Immature natural killer cell (primary cell): ENCODE data around the gene KCTD1. TPM values are rescaled to one million over a fixed set of nuclear protein-coding genes. Genes with fewer than 3 reads are reported as not detected.

Experiments used
- DNase-seq, 3 donors: peaks; one replicate each; pipeline ENCODE4 v3.0.0; 2022; ENCODE audit warnings: mixed read lengths in 1 of 3
- H3K27ac Mint-ChIP-seq, 6 donors: one replicate each; pipeline ENCODE4 v1.8.0; 2020; ENCODE audit warnings: mixed read lengths in 6 of 6, mild to moderate bottlenecking in 5 of 6, inconsistent platforms in 4 of 6, moderate library complexity in 3 of 6
- H3K27me3 Mint-ChIP-seq, 3 donors: one replicate each; pipeline ENCODE4 v1.8.0; 2020 to 2021; ENCODE audit warnings: low read depth in 3 of 3, mild to moderate bottlenecking in 3 of 3, mixed read lengths in 3 of 3, moderate library complexity in 3 of 3, inconsistent platforms in 1 of 3
- H3K36me3 Mint-ChIP-seq, 3 donors: one replicate each; pipeline ENCODE4 v1.8.0; 2020; ENCODE audit warnings: mixed read lengths in 3 of 3, inconsistent platforms in 2 of 3, mild to moderate bottlenecking in 2 of 3
- H3K4me1 Mint-ChIP-seq, 2 donors: one replicate each; pipeline ENCODE4 v1.8.0; 2020; ENCODE audit warnings: inconsistent platforms in 2 of 2, mild to moderate bottlenecking in 2 of 2, mixed read lengths in 2 of 2, moderate library complexity in 1 of 2
- H3K4me3 Mint-ChIP-seq, 5 donors: one replicate each; pipeline ENCODE4 v1.8.0; 2020; ENCODE audit warnings: mild to moderate bottlenecking in 5 of 5, mixed read lengths in 5 of 5, inconsistent platforms in 3 of 5, moderate library complexity in 3 of 5
- H3K9me3 Mint-ChIP-seq, 6 donors: one replicate each; pipeline ENCODE4 v1.8.0; 2020; ENCODE audit warnings: mild to moderate bottlenecking in 6 of 6, mixed read lengths in 6 of 6, inconsistent platforms in 4 of 6, moderate library complexity in 3 of 6
- polyA plus RNA-seq, 3 donors: library from polyadenylated mRNA; unstranded; fragments of 300-500 nt; fragmentation: Illumina TruSeq; gene quantifications; one replicate each; pipeline ENCODE4 v1.2.3, GENCODE V29; 2021

KCTD1 gene
- polyA plus RNA-seq, 3 donors from 2014 or later: 0.76 to 1.0 TPM; not detected in 1

GRCh38 chr18:26424428-26425147, 123.8 kb downstream of the KCTD1 start:
- H3K27ac Mint-ChIP-seq: no peak overlapping the region
- peaks cover 1 to 4% of the 10 kb centered on the region in 2 donors for H3K4me1 Mint-ChIP-seq
- no peaks in the 10 kb centered on the region for H3K36me3 Mint-ChIP-seq
- peaks cover 0 to 4% (median 4%) of the 10 kb centered on the region in 3 donors for H3K27me3 Mint-ChIP-seq
- peaks cover 0 to 2% (median 0%) of the 10 kb centered on the region in 6 donors for H3K9me3 Mint-ChIP-seq
- no peak overlapping the region for H3K4me3 Mint-ChIP-seq
- DNase-seq: no peak

- Mint-ChIP-seq H3K4me3 (no peak overlapping the region), H3K9me3 (no peaks in the 10 kb centered on the region), H3K27me3 (peaks cover 2 to 4% (median 4%) of the 10 kb centered on the region in 3 donors), H3K27ac (no peak overlapping the region), H3K4me1 (peaks cover 1 to 4% of the 10 kb centered on the region in 2 donors), H3K36me3 (no peaks in the 10 kb centered on the region)
- DNase-seq: no peak
Observed at GRCh38 chr18:26422472-26423162, 125.7 kb downstream of the KCTD1 start.

DNA sequence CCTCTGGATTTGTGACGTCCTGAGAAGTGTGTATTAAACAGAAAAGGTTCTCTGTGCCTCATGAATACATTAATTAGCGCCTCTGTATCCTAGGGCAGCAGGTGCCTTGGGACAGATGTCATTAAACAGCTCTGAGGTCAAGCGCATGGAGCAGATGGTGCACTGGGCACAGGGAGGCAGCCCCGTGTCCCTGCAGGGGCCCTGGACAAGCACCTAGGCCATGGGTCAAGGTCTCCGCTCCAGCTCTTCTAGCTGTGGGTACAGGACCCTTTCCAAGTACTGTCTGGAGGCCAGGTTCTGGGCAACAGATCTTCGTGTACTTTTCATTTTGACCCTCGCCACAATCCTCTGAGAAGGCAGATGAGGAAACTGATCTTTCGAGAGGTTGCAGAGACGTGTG, 126.4 kb downstream of the KCTD1 start:
- no peak for DNase-seq
- Mint-ChIP-seq H3K4me1 (peaks cover 1 to 4% of the 10 kb centered on the region in 2 donors), H3K4me3 (no peak overlapping the region), H3K36me3 (no peaks in the 10 kb centered on the region), H3K27ac (no peak overlapping the region), H3K27me3 (peaks cover 2 to 8% (median 4%) of the 10 kb centered on the region in 3 donors), H3K9me3 (no peaks in the 10 kb centered on the region)

GRCh38 chr18:26421503-26421902, 126.8 kb downstream of the KCTD1 start:
- Mint-ChIP-seq H3K36me3 (no peaks in the 10 kb centered on the region), H3K27me3 (peaks cover 3 to 8% (median 4%) of the 10 kb centered on the region in 3 donors), H3K4me1 (peaks cover 1 to 4% of the 10 kb centered on the region in 2 donors), H3K4me3 (no peak overlapping the region), H3K27ac (no peak overlapping the region), H3K9me3 (no peaks in the 10 kb centered on the region)
- DNase-seq: no peak

GRCh38 chr18:26419746-26420145, 128.6 kb downstream of the KCTD1 start:
- H3K27ac Mint-ChIP-seq: no peak overlapping the region
- peaks cover 1% of the 10 kb centered on the region in 2 donors for H3K4me1 Mint-ChIP-seq
- H3K36me3 Mint-ChIP-seq: no peaks in the 10 kb centered on the region
- DNase-seq: no peak
- no peaks in the 10 kb centered on the region for H3K9me3 Mint-ChIP-seq
- H3K4me3 Mint-ChIP-seq: no peak overlapping the region
- peaks cover 2 to 8% (median 3%) of the 10 kb centered on the region in 3 donors for H3K27me3 Mint-ChIP-seq

- Mint-ChIP-seq H3K27me3 (peaks cover 0 to 6% (median 3%) of the 10 kb centered on the region in 3 donors), H3K4me1 (no peaks in the 10 kb centered on the region), H3K4me3 (no peak overlapping the region), H3K36me3 (no peaks in the 10 kb centered on the region), H3K27ac (no peak overlapping the region), H3K9me3 (no peaks in the 10 kb centered on the region)
- DNase-seq: no peak
Observed at GRCh38 chr18:26418225-26418624, 130.1 kb downstream of the KCTD1 start.

DNA sequence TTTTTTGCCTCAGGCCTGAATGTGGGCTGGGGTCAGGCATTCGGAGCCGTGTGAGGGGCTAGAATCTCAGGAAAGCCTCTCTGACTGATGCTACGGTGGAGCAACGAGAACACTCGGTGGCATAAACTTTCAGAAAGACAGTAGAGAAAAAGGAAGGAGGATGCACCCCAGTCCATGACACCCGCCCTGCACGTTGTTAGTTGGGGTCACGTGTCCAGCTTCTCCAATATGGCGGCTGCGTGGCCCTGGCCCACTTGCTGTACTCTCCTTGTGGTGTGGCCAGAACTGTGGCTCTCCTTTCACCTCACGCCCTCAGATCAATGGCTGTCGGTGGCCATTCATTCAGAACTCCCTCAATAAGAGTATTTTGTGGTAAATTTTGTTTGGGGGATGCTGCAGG, 131.2 kb downstream of the KCTD1 start:
- no peaks in the 10 kb centered on the region for H3K9me3 Mint-ChIP-seq
- H3K36me3 Mint-ChIP-seq: no peaks in the 10 kb centered on the region
- H3K4me3 Mint-ChIP-seq: no peak overlapping the region
- H3K4me1 Mint-ChIP-seq: no peaks in the 10 kb centered on the region
- peaks cover 0 to 4% (median 3%) of the 10 kb centered on the region in 3 donors for H3K27me3 Mint-ChIP-seq
- no peak overlapping the region for H3K27ac Mint-ChIP-seq
- DNase-seq: no peak

DNA sequence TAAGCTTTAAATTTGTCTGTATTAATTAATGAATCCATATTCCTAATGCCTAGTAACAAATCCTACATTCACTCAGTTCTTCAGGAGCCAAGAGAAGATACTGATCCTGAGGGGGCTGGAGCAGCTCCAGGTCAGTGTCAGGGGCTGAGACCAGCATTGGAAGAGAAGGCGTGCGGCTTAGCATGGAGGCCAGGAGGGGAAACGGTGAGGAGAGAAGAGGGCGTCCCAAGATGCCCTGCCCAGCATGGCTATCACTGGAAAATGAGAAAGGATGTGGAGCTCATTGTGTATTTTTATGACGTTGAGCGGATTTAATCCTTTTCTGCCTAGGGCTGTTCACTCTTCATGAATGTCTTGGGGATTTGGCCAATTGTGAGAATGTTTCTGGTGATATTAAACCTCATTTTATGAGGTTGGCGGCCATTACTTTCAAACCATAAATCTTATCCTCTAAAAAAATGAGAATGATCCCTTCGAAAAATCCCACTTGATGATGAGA, 131.7 kb downstream of the KCTD1 start:
- H3K4me1 Mint-ChIP-seq: no peaks in the 10 kb centered on the region
- H3K27ac Mint-ChIP-seq: no peak overlapping the region
- DNase-seq: no peak
- no peak overlapping the region for H3K4me3 Mint-ChIP-seq
- H3K36me3 Mint-ChIP-seq: no peaks in the 10 kb centered on the region
- H3K27me3 Mint-ChIP-seq: peaks cover 0 to 4% (median 3%) of the 10 kb centered on the region in 3 donors
- no peaks in the 10 kb centered on the region for H3K9me3 Mint-ChIP-seq

- Mint-ChIP-seq H3K36me3 (no peaks in the 10 kb centered on the region), H3K4me3 (no peak overlapping the region), H3K27ac (no peak overlapping the region), H3K4me1 (no peaks in the 10 kb centered on the region), H3K9me3 (peaks cover 0 to 1% (median 0%) of the 10 kb centered on the region in 6 donors), H3K27me3 (peaks cover 0 to 4% (median 3%) of the 10 kb centered on the region in 3 donors)
- no peak for DNase-seq
Observed at GRCh38 chr18:26415631-26416030, 132.7 kb downstream of the KCTD1 start.

GRCh38 chr18:26414901-26415440, 133.4 kb downstream of the KCTD1 start:
- Mint-ChIP-seq H3K4me1 (no peaks in the 10 kb centered on the region), H3K27ac (no peak overlapping the region), H3K4me3 (no peak overlapping the region), H3K9me3 (peaks cover 0 to 1% (median 0%) of the 10 kb centered on the region in 6 donors), H3K36me3 (no peaks in the 10 kb centered on the region), H3K27me3 (peaks cover 0 to 4% (median 3%) of the 10 kb centered on the region in 3 donors)
- no peak for DNase-seq

GRCh38 chr18:26409091-26409490, 139.3 kb downstream of the KCTD1 start:
- Mint-ChIP-seq H3K4me1 (no peaks in the 10 kb centered on the region), H3K27me3 (peaks cover 2 to 3% (median 2%) of the 10 kb centered on the region in 3 donors), H3K4me3 (no peak overlapping the region), H3K27ac (no peak overlapping the region), H3K36me3 (no peaks in the 10 kb centered on the region), H3K9me3 (peaks cover 0 to 1% (median 0%) of the 10 kb centered on the region in 6 donors)
- no peak for DNase-seq

GRCh38 chr18:26407736-26408601, 140.4 kb downstream of the KCTD1 start:
- Mint-ChIP-seq H3K9me3 (peaks cover 0 to 1% (median 0%) of the 10 kb centered on the region in 6 donors), H3K27me3 (peaks cover 2 to 6% (median 2%) of the 10 kb centered on the region in 3 donors), H3K4me1 (no peaks in the 10 kb centered on the region), H3K36me3 (no peaks in the 10 kb centered on the region), H3K4me3 (no peak overlapping the region), H3K27ac (no peak overlapping the region)
- no peak for DNase-seq

DNA sequence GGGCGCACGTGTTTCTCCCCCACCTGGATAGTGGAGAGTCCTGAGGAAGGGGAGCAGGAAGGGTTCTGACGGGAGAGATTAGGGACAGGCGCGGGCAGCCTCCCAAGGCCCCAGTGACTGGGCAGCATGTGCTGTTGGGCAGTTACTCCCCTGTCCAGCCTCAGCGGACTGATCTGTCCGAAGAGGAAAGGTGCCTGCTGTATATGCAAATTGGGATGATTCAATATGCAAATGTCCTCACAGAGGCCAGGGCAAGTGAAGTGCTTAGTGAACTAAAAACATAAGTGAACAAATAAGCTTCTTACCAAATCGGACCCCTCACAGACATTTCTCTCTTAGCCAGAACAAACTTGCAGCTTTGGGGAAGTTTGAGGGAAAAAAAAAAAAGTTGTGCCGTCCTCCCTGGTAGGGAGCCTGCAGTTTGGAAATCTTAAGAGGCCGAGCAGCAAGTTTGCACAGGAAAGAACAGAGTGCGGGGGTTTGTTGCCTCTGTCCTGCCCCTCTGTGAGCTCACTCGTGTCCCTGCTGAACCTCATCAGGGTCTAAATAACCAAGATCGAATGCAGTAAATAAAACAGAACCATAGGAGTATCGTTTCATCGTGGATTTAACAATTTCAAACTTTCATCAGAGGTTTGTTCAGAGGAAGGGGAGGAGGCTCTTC, 141.4 kb downstream of the KCTD1 start:
- H3K36me3 Mint-ChIP-seq: no peaks in the 10 kb centered on the region
- peaks cover 0 to 1% (median 0%) of the 10 kb centered on the region in 6 donors for H3K9me3 Mint-ChIP-seq

More for the DNA sequence above, 141.4 kb downstream of the KCTD1 start:
- no peak for DNase-seq
- H3K4me3 Mint-ChIP-seq: no peak overlapping the region
- peak overlapping the region in 1 of 6 donors; percentile 15 for H3K27ac Mint-ChIP-seq
- H3K4me1 Mint-ChIP-seq: no peaks in the 10 kb centered on the region
- peaks cover 2 to 6% (median 2%) of the 10 kb centered on the region in 3 donors for H3K27me3 Mint-ChIP-seq
